ENCODE results near the gene CCDC134.

Gene CCDC134

DNA sequence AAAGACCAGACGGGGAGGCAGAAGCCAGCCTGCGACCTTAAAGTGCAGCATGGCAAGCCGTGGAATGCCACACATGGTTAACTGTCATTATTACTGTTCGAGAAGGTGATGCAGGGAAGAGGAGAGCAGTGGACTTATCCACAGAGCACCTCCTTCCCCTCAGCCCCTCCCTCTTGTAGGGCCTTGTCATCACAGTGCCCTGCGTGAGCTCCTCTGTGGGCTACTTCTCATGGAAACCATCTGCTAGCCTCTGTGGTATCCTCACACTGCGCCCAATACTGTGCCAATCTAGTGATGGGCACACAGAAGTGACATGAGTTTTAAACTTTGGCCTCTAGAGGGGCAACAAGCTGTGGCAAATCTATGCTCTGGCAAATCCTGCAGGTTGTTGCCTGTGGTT lies 18.2 kb upstream of the CCDC134 start:
- DNase-seq (ENCODE audit: low spot score), result no peak
- no peak for TF ChIP-seq CTCF (IDR thresholded peaks at IDR 0.05; ENCODE audit: borderline replicate concordance, control extremely low read depth, extremely low read depth, insufficient read depth, missing control alignments)

DNA sequence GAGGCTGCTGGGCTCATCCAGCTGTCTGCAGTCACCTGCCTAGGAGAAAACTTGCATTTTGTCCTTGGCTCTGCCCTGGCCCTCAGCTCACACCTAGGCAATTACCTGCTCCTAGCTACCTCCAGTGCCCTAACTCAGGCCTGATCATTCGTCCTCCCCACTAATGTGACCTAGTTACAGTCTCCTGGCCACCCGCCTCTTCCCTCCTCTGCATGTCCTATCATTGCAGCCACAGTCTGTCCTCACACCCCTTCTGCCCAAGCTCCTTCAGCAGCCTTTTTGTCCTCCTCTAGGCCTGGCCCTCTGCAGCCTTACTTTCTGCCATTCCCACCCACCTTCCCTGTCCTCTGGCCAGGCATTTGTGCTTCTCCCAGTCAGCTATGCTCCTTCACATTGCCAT lies 17.7 kb upstream of the CCDC134 start:
- in situ Hi-C loops (cut with MboI; ENCODE audit: low sequenced_read_pairs, unreplicated experiment), result no loop called here
- TF ChIP-seq CTCF (IDR thresholded peaks at IDR 0.05; ENCODE audit: borderline replicate concordance, control extremely low read depth, extremely low read depth, insufficient read depth, missing control alignments), result no peak
- no peak for DNase-seq (ENCODE audit: low spot score)

More for the DNA sequence above, 18.2 kb upstream of the CCDC134 start:
- in situ Hi-C loops (cut with MboI; ENCODE audit: low sequenced_read_pairs, unreplicated experiment), result no loop called here

GRCh38 chr22:41787331-41787730 lies 13.1 kb upstream of the CCDC134 start:
- in situ Hi-C loops (cut with MboI; ENCODE audit: low sequenced_read_pairs, unreplicated experiment), result no loop called here
- no peak for DNase-seq (ENCODE audit: low spot score)
- TF ChIP-seq CTCF (IDR thresholded peaks at IDR 0.05; ENCODE audit: borderline replicate concordance, control extremely low read depth, extremely low read depth, insufficient read depth, missing control alignments), result no peak

DNA sequence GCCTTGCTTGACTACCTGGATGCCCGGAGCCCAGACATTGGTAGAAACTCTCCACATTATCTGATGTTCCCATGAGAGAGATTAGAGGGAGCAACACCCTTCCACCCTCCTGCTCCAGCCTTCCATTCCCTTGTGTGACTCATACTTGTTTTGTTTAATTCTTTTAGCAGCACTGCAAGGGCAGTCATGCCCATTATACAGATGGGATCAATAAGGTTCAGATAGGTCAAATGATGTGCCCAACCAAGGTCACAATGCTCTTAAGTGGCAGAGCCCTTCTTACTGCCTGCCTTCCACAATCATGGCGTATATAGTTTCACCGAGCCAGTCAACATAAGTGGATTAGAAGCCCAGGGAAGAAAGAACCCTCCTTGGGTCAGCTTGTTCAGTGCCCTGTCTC lies 6.6 kb upstream of the CCDC134 start:
- DNase-seq (ENCODE audit: low spot score), result no peak
- in situ Hi-C loops (cut with MboI; ENCODE audit: low sequenced_read_pairs, unreplicated experiment), result no loop called here
- TF ChIP-seq CTCF (IDR thresholded peaks at IDR 0.05; ENCODE audit: borderline replicate concordance, control extremely low read depth, extremely low read depth, insufficient read depth, missing control alignments), result no peak

DNA sequence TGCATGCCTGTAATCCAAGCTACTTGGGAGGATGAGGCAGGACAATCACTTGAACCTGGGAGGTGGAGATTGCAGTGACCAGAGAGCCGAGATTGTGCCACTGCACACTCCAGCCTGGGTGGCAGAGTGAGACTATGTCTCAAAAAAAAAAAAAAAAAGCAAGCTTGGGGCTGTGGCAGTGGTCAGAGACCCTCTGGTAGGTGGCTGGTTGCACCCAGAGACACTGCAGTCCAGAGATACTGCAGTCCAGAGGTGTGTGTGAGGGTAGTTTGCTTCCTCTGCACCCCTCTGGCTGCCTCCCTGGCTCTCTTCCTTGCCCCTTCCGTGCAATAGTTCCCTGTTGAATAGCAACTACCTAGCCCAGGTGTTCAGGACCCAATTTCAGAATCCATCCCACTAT lies 1.7 kb upstream of the CCDC134 start:
- DNase-seq (ENCODE audit: low spot score), result no peak
- no peak for TF ChIP-seq CTCF (IDR thresholded peaks at IDR 0.05; ENCODE audit: borderline replicate concordance, control extremely low read depth, extremely low read depth, insufficient read depth, missing control alignments)
- in situ Hi-C loops (cut with MboI; ENCODE audit: low sequenced_read_pairs, unreplicated experiment), result no loop called here

DNA sequence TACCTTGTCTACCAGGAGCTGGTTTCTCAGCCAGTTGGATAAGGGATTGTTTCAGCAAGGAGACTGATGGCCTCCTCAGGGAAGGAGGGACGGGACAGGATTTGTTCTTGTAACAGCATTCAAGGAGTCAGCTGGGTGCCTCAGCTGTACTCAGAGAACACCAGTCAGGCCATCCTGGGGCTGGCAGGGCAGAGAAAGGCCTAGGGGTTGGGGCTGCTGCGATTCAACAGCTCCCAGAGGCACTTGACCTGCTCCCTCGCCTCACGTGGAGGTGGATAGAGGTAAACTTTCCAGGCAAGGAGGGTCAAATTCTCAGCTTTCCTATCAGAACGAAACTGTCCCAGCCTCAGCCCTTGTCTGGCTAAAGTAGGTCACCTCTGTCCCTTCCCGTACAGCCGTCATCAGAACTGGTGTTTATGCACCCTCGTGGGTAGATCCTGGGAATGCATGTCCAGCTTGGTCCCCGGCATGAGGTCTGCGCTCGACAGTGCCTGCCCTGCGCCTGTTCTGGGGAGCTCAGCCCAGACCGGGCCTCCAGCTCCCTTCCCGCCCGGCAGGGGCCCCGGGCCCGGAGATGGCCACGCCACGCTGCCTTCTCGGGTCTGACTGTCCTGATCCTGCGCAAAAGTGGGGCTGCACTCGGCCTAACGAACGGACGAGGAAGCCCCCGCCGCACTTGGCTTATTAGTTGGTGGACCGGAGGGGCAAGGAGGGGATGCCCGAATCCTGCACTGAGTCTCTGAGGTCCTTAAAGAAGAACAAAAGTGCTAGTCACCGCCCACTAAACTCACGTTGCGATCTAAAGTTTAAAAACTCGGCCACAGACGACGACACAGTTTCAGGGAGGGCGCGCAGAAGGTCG lies 762 bp upstream of the CCDC134 start:
- in situ Hi-C loops (cut with MboI; ENCODE audit: low sequenced_read_pairs, unreplicated experiment), result no loop called here
- peak; percentile 72 for DNase-seq (ENCODE audit: low spot score)
- TF ChIP-seq CTCF (IDR thresholded peaks at IDR 0.05; ENCODE audit: borderline replicate concordance, control extremely low read depth, extremely low read depth, insufficient read depth, missing control alignments), result no peak

Measured in GM13976 (cell line).